Keratinocyte (primary cell): ENCODE data around the gene GNS. TPM values are rescaled to one million over a fixed set of nuclear protein-coding genes. Genes with fewer than 3 reads are reported as not detected.

Source experiments
- DNase-seq: peaks from one replicate; pipeline ENCODE4 v3.0.0-alpha.2; 2011; ENCODE audit warnings: low read depth, missing footprints, low spot score
- FAIRE-seq: peaks from 2 replicates; lab custom pipeline; 2011; peaks lifted over from hg19 to GRCh38; lab: Jason Lieb, UNC
- H2AFZ ChIP-seq: 2 replicates; pipeline ENCODE4 v1.6.0; 2012; ENCODE audit warnings: low read length, control low read depth, inconsistent platforms; ENCODE audit not compliant: control insufficient read depth
- H3K27ac ChIP-seq: 2 replicates; pipeline ENCODE4 v1.5.1; 2011; ENCODE audit warnings: low read length; ENCODE audit not compliant: control insufficient read depth, insufficient read depth
- H3K27me3 ChIP-seq: 3 replicates; pipeline ENCODE4 v1.6.0; 2011; ENCODE audit warnings: low read length; ENCODE audit not compliant: control insufficient read depth, insufficient read depth; ENCODE audit errors: extremely low read depth
- H3K36me3 ChIP-seq, 2 experiments: 2 replicates in 1 of 2; 3 replicates in 1 of 2; pipeline ENCODE4 v1.5.1; 2011; ENCODE audit warnings: low read length in 2 of 2, mild to moderate bottlenecking in 1 of 2; ENCODE audit not compliant: control insufficient read depth in 2 of 2, insufficient read depth in 2 of 2; ENCODE audit errors: extremely low read depth in 1 of 2
- H3K4me1 ChIP-seq: 3 replicates; pipeline ENCODE4 v1.5.1; 2011; ENCODE audit warnings: low read length; ENCODE audit not compliant: control insufficient read depth, insufficient read depth; ENCODE audit errors: extremely low read depth
- H3K4me2 ChIP-seq: 3 replicates; pipeline ENCODE4 v1.6.0; 2011; ENCODE audit warnings: low read depth, low read length; ENCODE audit not compliant: control insufficient read depth, insufficient read depth; ENCODE audit errors: extremely low read depth
- H3K4me3 ChIP-seq, 3 experiments: fragments of 200-600 bp in 1 of 3; sonication (generic) in 1 of 3; 2 replicates in 2 of 3; 3 replicates in 1 of 3; pipeline ENCODE4 v1.5.1; 2011 to 2016; ENCODE audit warnings: low read length in 3 of 3, mild to moderate bottlenecking in 3 of 3, control low read depth in 2 of 3, inconsistent platforms in 1 of 3, low read depth in 1 of 3, mixed read lengths in 1 of 3, mixed run types in 1 of 3, moderate library complexity in 1 of 3; ENCODE audit not compliant: control insufficient read depth in 2 of 3, insufficient read depth in 2 of 3; ENCODE audit errors: extremely low read depth in 1 of 3
- H3K79me2 ChIP-seq: 2 replicates; pipeline ENCODE4 v1.6.0; 2012; ENCODE audit warnings: low read length; ENCODE audit not compliant: control insufficient read depth, insufficient read depth
- H3K9ac ChIP-seq: 3 replicates; pipeline ENCODE4 v1.6.0; 2011; ENCODE audit warnings: low read length; ENCODE audit not compliant: control insufficient read depth, insufficient read depth; ENCODE audit errors: extremely low read depth
- H3K9me1 ChIP-seq: 3 replicates; pipeline ENCODE4 v1.6.0; 2011; ENCODE audit warnings: low read length; ENCODE audit not compliant: control insufficient read depth, insufficient read depth; ENCODE audit errors: extremely low read depth
- H3K9me3 ChIP-seq: 2 replicates; pipeline ENCODE4 v1.5.1; 2012; ENCODE audit warnings: low read depth, low read length; ENCODE audit not compliant: control insufficient read depth
- H4K20me1 ChIP-seq: 3 replicates; pipeline ENCODE4 v1.6.0; 2011; ENCODE audit warnings: low read length; ENCODE audit not compliant: control insufficient read depth, insufficient read depth; ENCODE audit errors: extremely low read depth
- CTCF ChIP-seq, 3 experiments: IDR thresholded peaks in 1 of 3; conservative IDR thresholded peaks in 1 of 3; optimal IDR thresholded peaks in 1 of 3; 2 replicates in 2 of 3; 3 replicates in 1 of 3; pipeline versions ENCODE3 to v1.5.1; 2011; ENCODE audit warnings: low read length in 3 of 3, mild to moderate bottlenecking in 3 of 3, moderate library complexity in 2 of 3, control low read depth in 1 of 3, inconsistent platforms in 1 of 3; ENCODE audit not compliant: insufficient read depth in 2 of 3; ENCODE audit errors: extremely low read depth in 1 of 3
- EZH2 ChIP-seq: IDR thresholded peaks from one replicate; pipeline ENCODE4 v1.6.1; 2012; ENCODE audit warnings: inconsistent platforms, mild to moderate bottlenecking, low read length, moderate library complexity
- dilution Hi-C: fragments of 300-500 bp; cut with MboI; formaldehyde crosslinking; loops from one replicate; pipeline ENCODE4 v1.7.0; 2020; ENCODE audit warnings: low sequenced_read_pairs; ENCODE audit not compliant: extremely low pct_ligation_motif_present
- polyA plus RNA-seq, 5 experiments: library from polyadenylated mRNA; depleted of rRNA in 3 of 5; stranded (reverse) in 3 of 5; stranded (forward) in 1 of 5; unstranded in 1 of 5; fragments of >200 nt; gene quantifications; 1 replicate in 1 of 5; 2 replicates in 3 of 5; 3 replicates in 1 of 5; pipeline versions ENCODE4 v1.2.1 to v1.2.3, GENCODE V29; 2011 to 2012; ENCODE audit warnings: missing spikeins in 2 of 5, low read depth in 1 of 5, low replicate concordance in 1 of 5

GNS gene
- polyA plus RNA-seq, 1 donor (not counting 4 experiments of a cell fraction or from before 2014, with no cell fraction given), result 57.8 TPM

- H3K9ac ChIP-seq, result peak overlapping the region; percentile 72
- H2AFZ ChIP-seq, result no peak overlapping the region
- no peaks in the 10 kb centered on the region for H3K27me3 ChIP-seq
- TF ChIP-seq CTCF (optimal IDR thresholded peaks at IDR 0.05 in 1 of 3, IDR thresholded peaks at IDR 0.05 in 1 of 3, conservative IDR thresholded peaks at IDR 0.05 in 1 of 3; ENCODE audit: extremely low read depth in 1 of 3, insufficient read depth in 2 of 3, low read length in 3 of 3) (no peak), EZH2 (no peak)
- H3K79me2 ChIP-seq, result peaks cover 19% of the 10 kb centered on the region
- FAIRE-seq (no peak), DNase-seq (no peak)
- H3K4me1 ChIP-seq, result peaks cover 29% of the 10 kb centered on the region
- H3K4me3 ChIP-seq, result no peak overlapping the region
- dilution Hi-C loops, result loop anchor here (25.0 kb wide), 1 partner anchor 142 kb away; no protein-coding TSS in a partner anchor
- H3K9me3 ChIP-seq, result no peaks in the 10 kb centered on the region
- no peaks in the 10 kb centered on the region for H4K20me1 ChIP-seq
- H3K27ac ChIP-seq, result peak overlapping the region; percentile 85
- peak overlapping the region; percentile 78 for H3K4me2 ChIP-seq
- no peaks in the 10 kb centered on the region for H3K36me3 ChIP-seq
- H3K9me1 ChIP-seq, result no peaks in the 10 kb centered on the region
Observed at GRCh38 chr12:64678835-64679234, 80.4 kb downstream of the GNS start.

- H3K4me2 ChIP-seq, result no peak overlapping the region
- dilution Hi-C loops, result loop anchor here (25.0 kb wide), 1 partner anchor 141 kb away; no protein-coding TSS in a partner anchor
- peaks cover 18% of the 10 kb centered on the region for H3K79me2 ChIP-seq
- H3K36me3 ChIP-seq, result no peaks in the 10 kb centered on the region
- H3K27me3 ChIP-seq, result no peaks in the 10 kb centered on the region
- no peak overlapping the region for H3K9ac ChIP-seq
- no peaks in the 10 kb centered on the region for H4K20me1 ChIP-seq
- DNase-seq (no peak), FAIRE-seq (no peak)
- no peaks in the 10 kb centered on the region for H3K9me1 ChIP-seq
- TF ChIP-seq EZH2 (no peak), CTCF (optimal IDR thresholded peaks at IDR 0.05 in 1 of 3, IDR thresholded peaks at IDR 0.05 in 1 of 3, conservative IDR thresholded peaks at IDR 0.05 in 1 of 3; ENCODE audit: extremely low read depth in 1 of 3, insufficient read depth in 2 of 3, low read length in 3 of 3) (peak; percentile 27 to 30 (median 27))
- H3K27ac ChIP-seq, result no peak overlapping the region
- H3K4me3 ChIP-seq, result no peak overlapping the region
- peaks cover 29% of the 10 kb centered on the region for H3K4me1 ChIP-seq
- no peak overlapping the region for H2AFZ ChIP-seq
- no peaks in the 10 kb centered on the region for H3K9me3 ChIP-seq
Observed at GRCh38 chr12:64678248-64678647, 81.0 kb downstream of the GNS start.
